K562 (cell line): ENCODE measurements around the gene PLXNB2. TPM values are rescaled to one million over a fixed set of nuclear protein-coding genes. Genes with fewer than 3 reads are reported as not detected.
A peak's percentile ranks its signal among the peaks of the same experiment; 100 is the strongest.

ENCODE experiments used
- CBX1 ChIP-seq: sonication (generic); IDR thresholded peaks from 2 replicates; pipeline ENCODE4 v1.6.1; 2016; ENCODE audit warnings: antibody characterized with exemption, low read depth, mild to moderate bottlenecking
- ETS2 ChIP-seq: IDR thresholded peaks from 2 replicates; pipeline ENCODE4 v1.6.1; 2016; ENCODE audit warnings: borderline replicate concordance, missing genetic modification characterization, mild to moderate bottlenecking, moderate library complexity, missing compliant biosample characterization; ENCODE audit not compliant: poor library complexity, severe bottlenecking
- FOXK1 ChIP-seq: sonication (generic); formaldehyde crosslinking; IDR thresholded peaks from 2 replicates; pipeline ENCODE4 v1.8.0; 2022; ENCODE audit warnings: missing genetic modification reagents, mild to moderate bottlenecking, borderline replicate concordance
- GABPB2 ChIP-seq: fragments of 250-450 bp; sonication (Bioruptor Pico); conservative IDR thresholded peaks from 2 replicates; pipeline ENCODE4 v1.5.1; 2021; ENCODE audit warnings: mild to moderate bottlenecking
- MEF2D ChIP-seq: conservative IDR thresholded peaks from 2 replicates; pipeline ENCODE4 v1.6.1; 2016; ENCODE audit warnings: low read depth, missing genetic modification characterization, missing compliant biosample characterization
- MGA ChIP-seq: fragments of 450-650 bp; IDR thresholded peaks from 2 replicates; pipeline ENCODE4 v1.6.1; 2016; ENCODE audit warnings: mild to moderate bottlenecking, moderate library complexity
- MTA1 ChIP-seq: fragments of 450-650 bp; IDR thresholded peaks from 2 replicates; pipeline ENCODE4 v1.6.1; 2017; ENCODE audit warnings: borderline replicate concordance
- NCOA4 ChIP-seq: fragments of 450-650 bp; IDR thresholded peaks from 2 replicates; pipeline ENCODE4 v1.6.1; 2018; ENCODE audit warnings: mild to moderate bottlenecking; ENCODE audit not compliant: partially characterized antibody
- NFATC3 ChIP-seq: fragments of 450-650 bp; IDR thresholded peaks from 2 replicates; pipeline ENCODE4 v1.6.1; 2017; ENCODE audit warnings: mild to moderate bottlenecking
- RB1 ChIP-seq: fragments of 450-650 bp; IDR thresholded peaks from 2 replicates; pipeline ENCODE4 v1.6.1; 2017; ENCODE audit warnings: low read depth, mild to moderate bottlenecking
- SRSF3 ChIP-seq: fragments of 200-400 bp; formaldehyde crosslinking; IDR thresholded peaks from 2 replicates; pipeline ENCODE4 v1.6.1; 2016; ENCODE audit warnings: mild to moderate bottlenecking, low read length, moderate library complexity; ENCODE audit not compliant: insufficient read depth
- STAT5B ChIP-seq: fragments of 250-450 bp; sonication (Bioruptor Pico); IDR thresholded peaks from 2 replicates; pipeline ENCODE4 v1.8.0; 2021; ENCODE audit warnings: mild to moderate bottlenecking, inconsistent platforms
- XRCC5 ChIP-seq: fragments of 200-400 bp; formaldehyde crosslinking; IDR thresholded peaks from 2 replicates; pipeline ENCODE4 v1.6.1; 2017; ENCODE audit warnings: low read depth, mild to moderate bottlenecking, low read length
- ZFP36 ChIP-seq: fragments of 150-350 bp; IDR thresholded peaks from 2 replicates; pipeline ENCODE4 v1.6.1; 2018; ENCODE audit warnings: low read length, low read depth; ENCODE audit not compliant: partially characterized antibody
- ZNF282 ChIP-seq: sonication (generic); formaldehyde crosslinking; IDR thresholded peaks from 2 replicates; pipeline ENCODE4 v1.8.1; 2023; ENCODE audit warnings: missing genetic modification reagents
- ZNF77 ChIP-seq: fragments of 250-450 bp; sonication (Bioruptor Pico); IDR thresholded peaks from 2 replicates; pipeline ENCODE4 v1.5.0; 2020
- polyA plus RNA-seq, 8 experiments: library from polyadenylated mRNA; depleted of rRNA in 4 of 8; stranded (reverse) in 5 of 8; unstranded in 3 of 8; fragments of >200 nt; fragmentation: Nextera tagmentation in 2 of 8; fragmentation: Illumina TruSeq in 1 of 8; extraction: Ambion mirVana in 2 of 8; extraction: Trizol in 1 of 8; gene quantifications; 2 replicates each; pipeline versions ENCODE4 v1.2.1 to v1.2.3, GENCODE V29; 2011 to 2014; ENCODE audit warnings: inconsistent platforms in 1 of 8, missing spikeins in 1 of 8
- total RNA-seq, 7 experiments: library from RNA; depleted of rRNA in 6 of 7; stranded (reverse); fragments of >200 nt in 6 of 7; fragmentation: Illumina TruSeq in 2 of 7; extraction: Trizol in 2 of 7; gene quantifications; 2 replicates each; pipeline versions ENCODE4 v1.2.1 to v1.2.3, GENCODE V29; 2011 to 2021; ENCODE audit warnings: low replicate concordance in 1 of 7
- TF ChIP-seq, protein P1 (sequence below): IDR thresholded peaks from 3 replicates; pipeline ENCODE4 v1.6.1; 2011; ENCODE audit warnings: borderline replicate concordance, mild to moderate bottlenecking; ENCODE audit not compliant: insufficient read length, insufficient read depth

Gene PLXNB2
- total and polyA plus RNA-seq, 9 of the 15 experiments (the other 6 are each of a cell fraction or from before 2014, with no cell fraction given) = 0.15 to 45.1 (median 13.6) TPM

- TF ChIP-seq SRSF3 (no peak), MEF2D (no peak), XRCC5 (no peak), FOXK1 (CRISPR knock-in tag) (no peak; the same call in 1 of the 2 replicates), NFATC3 (no peak), STAT5B (CRISPR knock-in tag) (no peak), MTA1 (no peak), CBX1 (no peak), ZNF77 (CRISPR knock-in tag) (no peak), ZFP36 (no peak), RB1 (0 out of 2 replicates have a peak, but pooled peaks have one; percentile 48), GABPB2 (no peak), ETS2 (tag) (no peak), NCOA4 (no peak), ZNF282 (CRISPR knock-in tag) (0 out of 2 replicates have a peak, but pooled peaks have one; percentile 30), MGA (no peak)
- TF ChIP-seq, protein P1, sequence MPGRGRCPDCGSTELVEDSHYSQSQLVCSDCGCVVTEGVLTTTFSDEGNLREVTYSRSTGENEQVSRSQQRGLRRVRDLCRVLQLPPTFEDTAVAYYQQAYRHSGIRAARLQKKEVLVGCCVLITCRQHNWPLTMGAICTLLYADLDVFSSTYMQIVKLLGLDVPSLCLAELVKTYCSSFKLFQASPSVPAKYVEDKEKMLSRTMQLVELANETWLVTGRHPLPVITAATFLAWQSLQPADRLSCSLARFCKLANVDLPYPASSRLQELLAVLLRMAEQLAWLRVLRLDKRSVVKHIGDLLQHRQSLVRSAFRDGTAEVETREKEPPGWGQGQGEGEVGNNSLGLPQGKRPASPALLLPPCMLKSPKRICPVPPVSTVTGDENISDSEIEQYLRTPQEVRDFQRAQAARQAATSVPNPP = no peak
Observed at GRCh38 chr22:50270666-50271394, 36.6 kb downstream of the PLXNB2 start (continued).
